K562 (cell line): ENCODE results near the gene PNPLA7. TPM values are rescaled to one million over a fixed set of nuclear protein-coding genes. Genes with fewer than 3 reads are reported as not detected.
A peak's percentile ranks its signal among the peaks of the same experiment; 100 is the strongest.

Source experiments
- ADNP ChIP-seq: fragments of 200-800 bp; sonication (Bioruptor generic); IDR thresholded peaks from 2 replicates; pipeline ENCODE4 v1.6.1; 2016; ENCODE audit warnings: missing genetic modification characterization, missing compliant biosample characterization
- CHD1 ChIP-seq: fragments of 200-600 bp; sonication (generic); IDR thresholded peaks from one replicate; pipeline ENCODE4 v1.6.1; 2012; ENCODE audit warnings: mild to moderate bottlenecking, moderate library complexity, low read length, inconsistent platforms
- COPS2 ChIP-seq: fragments of 450-650 bp; conservative IDR thresholded peaks from 2 replicates; pipeline ENCODE4 v1.6.1; 2016; ENCODE audit warnings: mild to moderate bottlenecking, moderate library complexity
- MYNN ChIP-seq, 2 experiments: sonication (generic); formaldehyde crosslinking in 1 of 2; IDR thresholded peaks; 2 replicates each; pipeline versions ENCODE4 v1.5.0 to v1.6.1; 2016 to 2020; ENCODE audit warnings: antibody characterized with exemption in 1 of 2, missing genetic modification reagents in 1 of 2
- NFE2 ChIP-seq: IDR thresholded peaks from 2 replicates; pipeline ENCODE4 v1.6.1; 2014; ENCODE audit warnings: antibody characterized with exemption, low read depth
- POLR3G ChIP-seq: IDR thresholded peaks from 2 replicates; pipeline ENCODE4 v1.6.1; 2011; ENCODE audit not compliant: insufficient read length, insufficient replicate concordance; ENCODE audit errors: extremely low read depth
- PRPF4 ChIP-seq: fragments of 200-400 bp; formaldehyde crosslinking; IDR thresholded peaks from one replicate; pipeline ENCODE4 v1.6.1; 2017; ENCODE audit warnings: low read length, low read depth, mild to moderate bottlenecking; ENCODE audit not compliant: insufficient read depth, poor library complexity, severe bottlenecking
- SIN3A ChIP-seq, 2 experiments: fragments of 150-350 bp in 1 of 2; IDR thresholded peaks; 2 replicates each; pipeline ENCODE4 v1.6.1; 2011 to 2016; ENCODE audit warnings: borderline replicate concordance in 2 of 2, low read depth in 2 of 2, low read length in 2 of 2, mild to moderate bottlenecking in 2 of 2, moderate library complexity in 2 of 2; ENCODE audit not compliant: control insufficient read depth in 1 of 2
- SMARCA4 ChIP-seq: fragments of 450-650 bp; IDR thresholded peaks from 2 replicates; pipeline ENCODE4 v1.6.1; 2016
- VEZF1 ChIP-seq: fragments of 200-800 bp; sonication (Bioruptor generic); IDR thresholded peaks from 2 replicates; pipeline ENCODE4 v1.6.1; 2017; ENCODE audit warnings: missing genetic modification characterization, missing compliant biosample characterization
- ZBTB17 ChIP-seq: fragments of 450-650 bp; formaldehyde crosslinking; IDR thresholded peaks from 2 replicates; pipeline ENCODE4 v1.4.0; 2020; ENCODE audit warnings: mild to moderate bottlenecking
- ZNF143 ChIP-seq: sonication (generic); formaldehyde crosslinking; IDR thresholded peaks from 2 replicates; pipeline ENCODE4 v1.9.0; 2022; ENCODE audit warnings: mild to moderate bottlenecking, missing genetic modification reagents
- ZNF445 ChIP-seq: fragments of 250-450 bp; sonication (Bioruptor Pico); IDR thresholded peaks from 2 replicates; pipeline ENCODE4 v1.4.0; 2020; ENCODE audit warnings: low read depth, mild to moderate bottlenecking, moderate library complexity
- polyA plus RNA-seq, 8 experiments: library from polyadenylated mRNA; depleted of rRNA in 4 of 8; stranded (reverse) in 5 of 8; unstranded in 3 of 8; fragments of >200 nt; fragmentation: Nextera tagmentation in 2 of 8; fragmentation: Illumina TruSeq in 1 of 8; extraction: Ambion mirVana in 2 of 8; extraction: Trizol in 1 of 8; gene quantifications; 2 replicates each; pipeline versions ENCODE4 v1.2.1 to v1.2.3, GENCODE V29; 2011 to 2014; ENCODE audit warnings: inconsistent platforms in 1 of 8, missing spikeins in 1 of 8
- total RNA-seq, 7 experiments: library from RNA; depleted of rRNA in 6 of 7; stranded (reverse); fragments of >200 nt in 6 of 7; fragmentation: Illumina TruSeq in 2 of 7; extraction: Trizol in 2 of 7; gene quantifications; 2 replicates each; pipeline versions ENCODE4 v1.2.1 to v1.2.3, GENCODE V29; 2011 to 2021; ENCODE audit warnings: low replicate concordance in 1 of 7

PNPLA7 gene
- total and polyA plus RNA-seq, 9 of the 15 experiments (the other 6 are each of a cell fraction or from before 2014, with no cell fraction given): 0.01 to 0.85 (median 0.19) TPM; not detected in 1

- TF ChIP-seq PRPF4 (no peak), ZNF143 (no peak), COPS2 (no peak), VEZF1 (0 out of 2 replicates have a peak, but pooled peaks have one; percentile 13), ZNF445 (CRISPR knock-in tag) (no peak), SMARCA4 (no peak), CHD1 (no peak), NFE2 (no peak), ZBTB17 (no peak), ADNP (tag) (no peak), SIN3A (IDR thresholded peaks at IDR 0.05; ENCODE audit: borderline replicate concordance in 2 of 2, control insufficient read depth in 1 of 2, low read depth in 2 of 2, low read length in 2 of 2) (no peak), POLR3G (no peak), MYNN (IDR thresholded peaks at IDR 0.05) (0 out of 2 replicates have a peak, but pooled peaks have one; percentile 32), MYNN (CRISPR knock-in tag; IDR thresholded peaks at IDR 0.05) (no peak)
These were observed 102.2 kb downstream of the PNPLA7 start (continued) for GRCh38 chr9:137447722-137448601.
